GM21529 (cell line): Measurements from ENCODE around the gene BTN3A1.
A peak's percentile ranks its signal among the peaks of the same experiment; 100 is the strongest.
"Not testable (repeated sequence)": the region's sequence is repeated elsewhere in the genome, so short reads cannot be mapped to it uniquely, and the experiment has no call there.

Experiments
- ATAC-seq: cut with Tn5 transposase; IDR thresholded peaks from one replicate; pipeline ENCODE4 v1.9.1; 2021; ENCODE audit not compliant: unreplicated experiment

Gene BTN3A1

DNA sequence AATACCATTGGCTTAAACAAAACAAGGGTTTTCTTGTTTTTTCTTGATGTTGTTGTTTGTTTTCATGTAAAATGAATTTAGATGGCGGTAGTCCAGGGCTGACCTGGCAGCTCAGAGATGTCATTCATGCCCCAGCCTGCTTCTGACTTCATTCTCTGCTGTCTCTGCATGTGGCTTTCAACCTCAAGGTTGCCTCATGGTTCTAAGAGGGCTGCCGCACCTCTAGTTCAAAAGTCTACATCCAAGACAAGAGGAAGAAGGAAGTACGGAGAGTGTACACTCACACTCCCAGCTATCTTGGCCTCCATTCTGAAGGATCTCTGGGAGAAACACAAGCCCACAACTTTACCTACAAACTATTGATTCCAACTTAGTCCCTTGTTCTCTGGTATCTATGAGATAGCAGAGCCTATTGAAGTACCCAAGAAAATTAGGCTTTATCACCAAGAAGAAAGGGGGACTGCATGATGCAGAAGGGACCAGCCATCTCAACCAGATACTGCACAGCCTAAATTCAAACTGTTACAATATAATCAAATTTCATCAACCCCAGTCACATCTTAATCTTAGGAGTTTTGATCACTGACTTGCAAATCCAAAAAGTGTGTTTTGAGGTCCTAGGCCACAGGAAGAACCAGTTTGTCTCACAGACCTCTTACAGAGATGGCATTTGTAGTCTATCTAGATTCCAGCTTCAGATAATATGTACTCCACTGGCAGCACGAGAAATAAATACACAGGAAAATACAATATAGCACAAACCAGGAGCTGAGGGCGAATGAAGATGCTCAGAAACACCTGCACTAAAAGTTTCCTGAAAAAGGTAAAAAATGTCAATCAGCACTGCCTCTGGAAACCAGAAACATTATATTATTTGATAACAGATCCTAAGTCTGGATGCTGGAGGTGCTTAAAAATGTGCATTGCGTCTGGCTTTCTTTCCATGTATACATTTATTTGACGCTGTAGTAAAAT lies 37.4 kb downstream of the BTN3A1 start:
- ATAC-seq = no peak

DNA sequence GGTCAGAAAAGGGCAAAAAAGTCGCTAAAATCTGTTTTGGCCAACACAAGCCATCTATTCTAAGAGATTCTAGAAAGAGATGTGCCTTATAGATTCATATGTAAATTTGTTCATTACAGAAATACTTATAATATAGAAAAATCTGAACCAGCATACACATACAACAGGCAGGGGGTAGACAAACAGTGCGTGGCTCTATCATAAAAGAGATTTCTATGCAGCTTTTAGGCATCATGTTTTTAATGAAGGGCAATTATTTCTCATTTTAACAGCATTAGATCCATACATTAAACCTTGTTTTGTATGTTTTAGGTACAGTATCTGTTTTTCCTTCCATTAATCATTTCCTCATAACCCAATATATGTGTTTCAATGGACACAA lies 38.9 kb downstream of the BTN3A1 start:
- ATAC-seq = no peak

DNA sequence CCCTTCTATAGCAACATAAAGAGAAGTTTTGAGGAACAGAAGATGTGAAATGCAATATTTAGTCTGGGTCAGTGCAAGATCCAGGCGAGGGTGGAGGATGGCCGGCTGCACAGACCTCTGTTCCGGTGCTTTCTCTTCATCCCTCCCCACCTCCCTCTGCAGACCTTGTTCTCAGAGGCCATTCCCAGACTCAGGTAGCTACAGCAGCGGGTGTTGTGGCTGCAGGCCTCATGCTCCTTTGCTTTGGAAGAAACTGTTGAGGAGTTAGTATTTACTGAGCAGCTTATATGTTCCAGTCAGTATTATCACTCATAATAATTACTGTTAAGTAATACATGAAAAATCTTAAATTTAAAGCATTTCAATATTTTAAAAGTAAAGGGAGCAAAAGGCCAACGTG lies 39.9 kb downstream of the BTN3A1 start:
- no peak for ATAC-seq

DNA sequence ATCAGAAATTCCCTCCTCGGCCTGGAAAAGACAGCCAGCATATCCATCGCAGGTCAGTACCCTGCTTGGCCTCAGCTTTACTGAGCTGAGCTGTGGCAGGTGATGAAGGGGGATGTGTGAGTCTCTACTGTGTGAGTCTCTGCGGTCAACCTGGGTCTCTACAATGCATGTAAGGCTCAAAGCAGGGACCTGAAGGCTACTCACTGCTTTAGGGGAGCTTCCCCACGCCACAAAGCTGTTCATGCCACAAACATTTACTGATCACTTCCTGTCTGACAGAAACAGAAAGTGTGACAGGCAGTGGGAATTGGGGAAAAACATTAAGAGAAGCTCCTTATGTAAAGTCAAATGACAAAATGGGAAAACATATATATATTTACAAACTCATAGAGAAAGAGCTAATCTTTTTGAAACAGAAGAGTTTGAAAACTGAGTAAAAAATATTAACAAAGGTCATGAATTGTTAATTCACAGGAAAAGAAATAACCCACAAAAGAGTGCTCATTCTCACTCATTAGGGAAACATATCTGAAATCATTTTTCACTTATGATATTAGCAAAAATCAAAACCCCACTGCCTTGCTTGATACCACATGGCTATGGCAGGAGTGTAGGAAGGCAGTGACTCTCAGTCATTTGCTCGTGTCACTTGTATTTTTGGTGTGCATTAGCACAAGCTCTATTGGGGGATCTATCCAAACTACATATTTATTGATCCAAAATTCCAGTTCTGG lies 44.0 kb downstream of the BTN3A1 start:
- peak; percentile 91 for ATAC-seq

DNA sequence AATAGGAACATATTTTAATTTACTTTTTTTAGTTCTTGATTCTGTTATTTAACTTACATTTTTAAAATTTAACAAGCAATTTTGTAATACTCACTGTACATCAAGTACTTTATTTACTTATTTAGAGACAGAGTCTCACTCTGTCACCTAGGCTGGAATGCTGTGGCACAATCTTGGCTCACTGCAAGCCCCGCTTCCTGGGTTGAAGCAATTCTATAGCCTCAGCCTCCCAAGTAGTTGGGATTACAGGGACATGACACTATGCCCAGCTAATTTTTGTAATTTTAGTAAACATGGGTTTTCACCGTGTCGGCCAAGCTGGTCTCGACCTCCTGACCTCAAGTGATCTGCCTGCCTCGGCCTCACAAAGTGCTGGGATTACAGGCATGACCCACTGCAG lies 45.2 kb downstream of the BTN3A1 start:
- no peak for ATAC-seq

DNA sequence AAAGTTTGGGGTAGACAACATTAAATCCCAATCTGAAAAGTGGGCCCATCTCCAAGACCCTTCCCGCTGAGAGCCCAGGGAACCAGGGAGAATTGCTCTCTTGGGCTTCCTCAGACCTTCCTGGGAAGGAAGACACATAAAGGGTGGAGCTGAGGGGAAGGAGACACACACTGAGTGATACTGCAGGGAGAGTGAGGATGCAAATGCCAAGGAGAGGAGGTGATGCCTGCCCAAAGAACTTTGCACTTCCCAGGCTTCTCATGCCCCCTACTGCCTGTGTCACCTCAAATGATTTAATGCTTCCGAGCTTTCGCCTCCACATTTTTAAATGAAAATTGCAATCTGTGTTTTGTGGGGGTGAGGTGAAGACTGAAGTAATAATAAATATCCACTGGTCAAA lies 48.2 kb downstream of the BTN3A1 start:
- ATAC-seq = no peak

DNA sequence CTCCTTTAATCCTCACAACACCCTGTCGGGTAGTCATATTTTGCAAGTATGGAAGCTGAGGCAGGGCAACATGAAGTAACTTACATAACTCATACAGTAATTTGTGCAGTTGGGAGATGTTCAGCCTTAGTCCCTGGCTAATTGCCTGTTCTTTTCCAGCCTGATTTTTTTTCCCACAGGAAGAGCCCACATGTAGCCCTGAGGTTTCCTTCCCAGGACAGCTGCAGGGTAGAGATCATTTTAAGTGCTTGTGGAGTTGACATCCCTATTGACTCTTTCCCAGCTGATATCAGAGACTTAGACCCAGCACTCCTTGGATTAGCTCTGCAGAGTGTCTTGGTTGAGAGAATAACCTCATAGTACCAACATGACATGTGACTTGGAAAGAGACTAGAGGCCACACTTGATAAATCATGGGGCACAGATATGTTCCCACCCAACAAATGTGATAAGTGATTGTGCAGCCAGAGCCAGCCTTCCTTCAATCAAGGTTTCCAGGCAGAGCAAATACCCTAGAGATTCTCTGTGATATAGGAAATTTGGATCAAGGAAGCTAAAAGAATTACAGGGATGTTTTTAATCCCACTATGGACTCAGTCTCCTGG lies 50.7 kb downstream of the BTN3A1 start:
- ATAC-seq = no peak

DNA sequence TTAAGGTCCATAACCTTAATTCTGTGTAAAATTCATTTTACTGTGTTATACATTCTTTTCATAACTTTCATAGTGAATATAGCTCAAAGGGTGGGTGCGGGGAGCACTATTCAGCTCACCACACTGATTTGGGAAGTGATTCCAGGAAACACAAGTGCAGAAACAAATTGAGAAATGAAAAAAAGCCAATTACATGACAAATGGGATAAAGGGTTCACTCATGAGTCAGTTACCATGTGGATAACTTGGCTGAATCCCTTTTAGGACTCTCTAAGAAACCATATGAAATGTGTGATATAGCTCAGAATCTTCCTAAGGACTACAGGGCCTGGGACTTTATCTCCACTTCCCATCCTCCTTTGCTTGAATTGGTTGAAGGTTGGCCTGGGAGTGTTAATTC lies 52.6 kb downstream of the BTN3A1 start:
- ATAC-seq = no peak

DNA sequence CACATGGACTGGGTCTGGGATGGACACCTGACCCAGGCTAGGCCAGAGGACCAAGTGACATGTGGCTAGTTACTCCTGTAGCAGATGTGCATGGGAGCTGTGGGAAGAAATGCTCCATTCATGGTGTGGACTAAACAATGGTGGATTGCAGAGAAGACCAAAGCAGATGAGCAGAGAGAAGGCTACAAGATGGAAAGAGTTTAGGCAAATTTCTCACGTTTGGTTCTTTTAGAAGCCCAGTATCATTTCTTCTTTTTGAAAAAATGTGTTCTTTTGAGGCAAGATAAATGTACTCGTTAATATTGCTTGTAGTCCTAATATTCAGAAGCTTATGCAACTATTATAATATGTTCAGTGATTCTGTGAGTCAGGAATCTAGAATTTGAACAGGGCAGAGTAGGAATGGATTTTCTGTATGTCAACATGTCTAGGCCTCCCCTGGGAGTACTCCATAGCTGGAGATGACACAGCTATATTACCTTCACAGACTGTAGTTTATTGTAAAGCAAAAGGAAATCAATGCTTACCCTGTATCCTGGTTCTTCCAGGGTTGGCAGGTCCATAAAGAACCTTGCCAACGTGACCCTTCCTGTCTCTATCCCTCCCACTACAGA lies 53.4 kb downstream of the BTN3A1 start:
- ATAC-seq = no peak

DNA sequence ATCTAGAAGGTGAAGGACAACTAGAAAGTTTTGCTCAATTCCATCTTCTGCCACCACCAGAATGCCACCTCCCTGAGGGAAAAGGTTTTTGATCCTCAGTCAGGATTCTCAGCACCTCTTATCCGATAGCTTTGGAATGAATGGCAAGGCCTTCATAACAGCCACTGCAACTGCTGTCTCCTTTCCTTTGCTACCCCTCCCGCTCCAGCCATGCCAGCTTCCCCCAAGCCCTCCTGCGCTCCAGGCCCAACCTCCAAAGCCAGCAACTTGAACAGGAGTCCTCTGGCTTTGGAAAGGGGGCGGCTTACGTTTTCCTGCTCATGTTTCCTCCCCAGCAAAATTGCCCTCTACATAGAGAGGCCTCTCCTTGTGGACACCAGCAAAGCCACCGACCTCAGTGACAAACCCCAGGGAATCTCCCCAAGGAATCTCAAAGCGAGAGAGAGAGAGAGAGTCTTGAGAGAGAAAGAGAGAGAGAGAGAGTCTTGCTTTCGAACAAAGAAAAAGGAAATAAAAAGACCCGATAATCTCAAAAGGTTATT lies 55.3 kb downstream of the BTN3A1 start:
- ATAC-seq = peak; percentile 35

DNA sequence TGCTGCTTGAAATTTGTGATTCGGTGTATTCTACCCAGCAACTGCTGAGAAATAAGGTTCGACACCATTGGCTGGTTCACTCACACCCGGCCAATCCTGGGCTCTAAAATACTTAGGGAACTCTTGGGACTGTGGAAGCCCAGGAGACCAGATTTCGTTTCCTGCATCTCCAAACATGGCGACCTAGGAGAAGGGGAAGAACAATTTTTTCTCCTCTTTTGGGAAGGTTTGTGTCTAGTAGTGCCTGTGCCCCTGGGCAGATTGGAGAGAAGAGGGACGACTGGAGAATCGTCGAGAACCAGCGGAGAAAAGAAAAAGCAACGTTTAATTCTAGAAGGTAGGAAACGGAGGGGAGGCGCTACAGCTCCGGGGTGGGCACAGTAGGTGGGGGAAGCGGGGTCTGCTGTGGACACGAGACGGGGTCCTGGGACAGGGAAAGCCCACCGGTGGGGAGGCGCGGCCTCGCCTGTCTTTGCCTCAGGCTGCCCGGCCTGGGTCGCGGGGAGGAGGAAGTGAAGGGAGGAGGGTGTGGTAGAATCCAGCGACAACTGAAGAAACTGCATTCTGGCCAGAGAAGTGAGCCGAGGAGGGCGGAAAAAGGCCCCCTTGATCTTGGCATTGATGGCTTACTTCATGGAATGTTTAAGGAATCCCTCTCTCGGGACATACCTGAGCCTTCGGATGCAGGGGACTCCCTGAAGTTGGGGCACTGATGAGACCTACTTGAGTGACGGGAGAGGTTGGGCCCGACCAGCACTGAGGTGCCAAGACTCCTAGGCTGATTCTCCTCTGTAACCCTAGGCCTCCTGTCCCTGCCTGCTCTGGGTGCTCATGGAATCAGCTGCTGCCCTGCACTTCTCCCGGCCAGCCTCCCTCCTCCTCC lies 56.0 kb downstream of the BTN3A1 start, which contains the start of gene BTN2A1:
TSS of gene BTN2A1 (plus strand) at position 150 of the 883 bp plus-strand sequence. CDS start at position 832, 682 bp downstream.
- ATAC-seq = peak; percentile 98

DNA sequence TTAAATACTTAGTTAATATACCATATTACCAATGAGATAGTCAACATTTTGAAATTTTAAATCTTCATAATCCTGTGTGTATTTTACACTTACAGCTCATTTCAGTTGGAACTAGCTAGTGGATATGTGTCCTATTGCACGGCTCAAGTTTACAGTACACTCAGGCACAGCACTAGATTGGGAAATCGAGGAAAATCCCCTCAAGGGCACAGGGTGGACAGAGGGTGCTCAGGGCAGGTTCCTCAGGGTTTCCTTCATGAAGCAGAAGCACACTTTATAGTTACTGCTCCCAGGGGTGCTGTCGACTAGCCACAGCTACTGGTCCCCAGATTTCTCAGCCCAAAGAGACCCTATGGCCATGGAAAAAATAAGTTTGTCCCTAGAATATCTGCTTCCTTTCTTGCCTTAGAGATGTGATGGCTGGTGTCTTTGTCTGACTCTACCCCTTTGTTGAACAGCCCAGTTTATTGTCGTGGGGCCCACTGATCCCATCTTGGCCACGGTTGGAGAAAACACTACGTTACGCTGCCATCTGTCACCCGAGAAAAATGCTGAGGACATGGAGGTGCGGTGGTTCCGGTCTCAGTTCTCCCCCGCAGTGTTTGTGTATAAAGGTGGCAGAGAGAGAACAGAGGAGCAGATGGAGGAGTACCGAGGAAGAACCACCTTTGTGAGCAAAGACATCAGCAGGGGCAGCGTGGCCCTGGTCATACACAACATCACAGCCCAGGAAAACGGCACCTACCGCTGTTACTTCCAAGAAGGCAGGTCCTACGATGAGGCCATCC lies 57.1 kb downstream of the BTN3A1 start:
- ATAC-seq = no peak

DNA sequence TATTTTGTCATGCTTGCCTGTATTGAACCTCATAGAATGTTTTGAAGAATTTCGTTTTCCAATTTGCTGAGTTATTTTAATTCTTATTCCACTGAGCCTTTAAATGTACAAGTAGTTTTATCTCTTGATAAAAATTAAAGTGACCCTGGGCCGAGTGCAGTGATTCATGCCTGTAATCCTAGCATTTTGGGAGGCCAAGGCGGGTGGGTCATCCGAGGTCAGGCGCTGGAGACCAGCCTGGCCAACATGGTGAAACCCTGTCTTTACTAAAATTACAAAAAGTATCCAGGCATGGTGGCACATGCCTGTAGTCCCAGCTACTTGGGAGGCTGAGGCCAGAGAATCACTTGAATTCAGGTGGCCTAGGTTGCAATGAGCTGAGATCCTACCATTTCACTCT lies 59.3 kb downstream of the BTN3A1 start:
- not testable (repeated sequence) for ATAC-seq

DNA sequence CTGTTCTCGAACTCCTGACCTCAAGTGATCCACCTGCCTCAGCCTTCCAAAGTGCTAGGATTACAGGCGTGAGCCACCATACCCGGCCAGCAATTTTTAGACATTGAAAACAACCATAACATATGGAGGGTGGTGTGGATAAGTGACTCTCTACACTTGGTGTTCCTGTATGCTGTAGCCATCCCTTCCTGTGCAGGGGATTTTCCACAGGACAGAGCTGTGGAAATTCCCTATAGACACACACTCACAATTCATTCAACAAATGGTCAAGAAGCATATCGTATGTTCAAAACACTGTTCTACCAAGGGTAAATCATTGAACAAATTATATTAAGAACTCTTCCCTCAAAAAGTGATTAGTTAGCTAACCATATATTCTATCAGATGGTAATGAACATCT lies 61.9 kb downstream of the BTN3A1 start:
- no peak for ATAC-seq

DNA sequence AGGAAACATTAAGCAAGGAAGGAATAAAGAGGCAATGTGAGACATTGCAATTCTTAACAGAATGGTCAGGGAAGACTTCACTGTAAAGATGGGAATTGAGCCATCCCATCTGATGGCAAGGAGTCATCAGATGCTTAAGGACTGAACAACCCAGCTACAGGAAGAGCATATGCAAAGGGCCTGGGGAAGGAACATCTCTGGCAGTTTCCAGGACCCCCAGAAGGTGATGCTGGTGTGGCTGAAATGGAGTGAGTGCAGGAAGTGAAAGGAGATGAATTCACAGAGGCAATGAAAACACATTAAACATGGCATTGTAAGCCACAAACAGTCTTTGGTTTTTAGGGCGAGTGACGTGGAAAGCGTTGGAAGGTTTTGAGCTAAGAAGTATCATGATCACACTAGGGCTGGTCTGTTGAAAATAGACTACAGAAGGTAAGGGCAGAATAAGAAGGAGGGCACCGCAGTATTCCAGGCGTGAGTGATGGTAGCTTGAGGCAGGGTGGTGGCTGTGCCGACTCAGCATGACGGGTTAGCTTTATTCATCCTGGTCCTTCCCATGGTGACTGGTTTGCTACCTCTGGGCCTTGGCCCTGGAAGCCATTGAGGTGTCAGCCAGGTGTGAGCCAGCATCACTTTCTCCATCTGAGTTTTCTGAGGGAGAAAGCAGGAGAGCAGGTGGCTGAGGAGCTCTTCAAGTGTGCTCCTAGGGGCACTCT lies 62.5 kb downstream of the BTN3A1 start:
- ATAC-seq = no peak
